ENCODE results near the gene SCCPDH. TPM values are rescaled to one million over a fixed set of nuclear protein-coding genes. Genes with fewer than 3 reads are reported as not detected.

Gene SCCPDH
- total and polyA plus RNA-seq, 7 donors = 16.6 to 44.9 (median 26.0) TPM

DNA sequence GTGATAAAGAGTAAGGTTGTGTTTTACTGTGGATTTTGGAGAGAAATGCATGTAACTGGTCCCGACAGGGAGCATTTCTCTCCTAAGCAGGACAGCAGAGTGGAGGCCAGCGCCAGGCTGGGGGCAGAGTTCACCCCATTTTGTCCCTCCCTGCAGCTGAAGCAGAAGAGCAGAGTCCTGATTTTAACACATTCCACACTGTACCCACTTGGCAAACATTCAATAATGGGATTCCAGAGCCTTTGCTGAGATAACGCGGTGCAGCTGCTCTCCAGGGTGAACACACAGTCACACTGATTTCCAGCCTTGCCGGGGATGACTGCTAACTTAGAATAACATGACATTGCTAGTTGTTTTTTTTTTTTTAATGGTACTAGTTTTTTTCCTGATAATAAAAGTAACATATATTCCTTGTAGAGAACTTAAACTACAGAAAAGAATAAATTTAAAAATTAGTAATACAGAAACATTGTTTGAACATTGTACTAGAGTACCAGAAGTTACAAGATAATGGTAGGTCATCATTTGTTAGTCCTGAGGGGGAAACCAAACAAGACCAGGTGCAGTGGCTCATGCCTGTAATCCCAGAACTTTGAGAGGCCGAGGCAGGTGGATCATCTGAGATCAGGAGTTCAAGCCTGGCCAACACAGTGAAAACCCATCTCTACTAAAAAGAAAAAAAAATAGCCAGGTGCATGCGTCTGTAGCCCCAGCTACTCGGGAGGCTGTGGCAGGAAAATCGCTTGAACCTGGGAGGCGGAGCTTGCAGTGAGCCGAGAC, 77.2 kb downstream of the SCCPDH start:
- Histone ChIP-seq H3K4me3 (no peak overlapping the region), H3K9me3 (no peaks in the 10 kb centered on the region), H3K4me1 (no peaks in the 10 kb centered on the region), H3K27me3 (peaks cover 0 to 13% (median 0%) of the 10 kb centered on the region in 3 donors), H3K36me3 (no peaks in the 10 kb centered on the region), H3K27ac (no peak overlapping the region)
- intact Hi-C loops (cut with DNase I) = no loop called here
- 50 to 82% methylated on average over 11 of the region's 11 CpGs for WGBS, 2 donors
- DNase-seq = no peak
- TF ChIP-seq EP300 (IDR thresholded peaks at IDR 0.05) (no peak), POLR2AphosphoS5 (IDR thresholded peaks at IDR 0.05) (no peak), POLR2A (IDR thresholded peaks at IDR 0.05) (no peak)
- TF ChIP-seq, protein P1, sequence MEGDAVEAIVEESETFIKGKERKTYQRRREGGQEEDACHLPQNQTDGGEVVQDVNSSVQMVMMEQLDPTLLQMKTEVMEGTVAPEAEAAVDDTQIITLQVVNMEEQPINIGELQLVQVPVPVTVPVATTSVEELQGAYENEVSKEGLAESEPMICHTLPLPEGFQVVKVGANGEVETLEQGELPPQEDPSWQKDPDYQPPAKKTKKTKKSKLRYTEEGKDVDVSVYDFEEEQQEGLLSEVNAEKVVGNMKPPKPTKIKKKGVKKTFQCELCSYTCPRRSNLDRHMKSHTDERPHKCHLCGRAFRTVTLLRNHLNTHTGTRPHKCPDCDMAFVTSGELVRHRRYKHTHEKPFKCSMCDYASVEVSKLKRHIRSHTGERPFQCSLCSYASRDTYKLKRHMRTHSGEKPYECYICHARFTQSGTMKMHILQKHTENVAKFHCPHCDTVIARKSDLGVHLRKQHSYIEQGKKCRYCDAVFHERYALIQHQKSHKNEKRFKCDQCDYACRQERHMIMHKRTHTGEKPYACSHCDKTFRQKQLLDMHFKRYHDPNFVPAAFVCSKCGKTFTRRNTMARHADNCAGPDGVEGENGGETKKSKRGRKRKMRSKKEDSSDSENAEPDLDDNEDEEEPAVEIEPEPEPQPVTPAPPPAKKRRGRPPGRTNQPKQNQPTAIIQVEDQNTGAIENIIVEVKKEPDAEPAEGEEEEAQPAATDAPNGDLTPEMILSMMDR (IDR thresholded peaks at IDR 0.05) = no peak

DNA sequence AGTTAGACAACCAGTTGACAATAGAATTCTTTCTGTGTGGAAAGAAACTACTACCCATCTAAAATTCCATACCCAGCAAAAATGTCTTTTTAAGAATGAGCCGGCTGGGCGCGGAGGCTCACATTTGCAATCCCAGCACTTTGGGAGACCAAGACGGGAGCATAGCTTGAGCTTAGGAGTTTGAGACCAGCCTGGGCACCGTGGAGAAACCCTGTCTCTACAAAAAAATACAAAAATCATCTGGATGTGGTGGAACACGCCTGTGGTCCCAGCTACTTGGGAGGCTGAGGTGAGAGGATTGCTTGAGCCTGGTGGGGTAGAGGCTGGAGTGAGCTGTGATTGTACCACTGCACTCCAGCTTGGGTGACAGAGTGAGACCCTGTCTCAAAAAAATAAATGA, 79.2 kb downstream of the SCCPDH start:
- Histone ChIP-seq H3K36me3 (no peaks in the 10 kb centered on the region), H3K4me1 (no peaks in the 10 kb centered on the region), H3K9me3 (no peaks in the 10 kb centered on the region), H3K4me3 (no peak overlapping the region), H3K27me3 (peaks cover 0 to 6% (median 0%) of the 10 kb centered on the region in 3 donors), H3K27ac (no peak overlapping the region)
- intact Hi-C loops (cut with DNase I) = no loop called here
- no peak for TF ChIP-seq EP300 (IDR thresholded peaks at IDR 0.05)
- no peak for TF ChIP-seq POLR2AphosphoS5 (IDR thresholded peaks at IDR 0.05)
- TF ChIP-seq POLR2A (IDR thresholded peaks at IDR 0.05) = no peak
- no peak for DNase-seq
- 95% methylated on average over 6 of the region's 6 CpGs for WGBS, 2 donors

DNA sequence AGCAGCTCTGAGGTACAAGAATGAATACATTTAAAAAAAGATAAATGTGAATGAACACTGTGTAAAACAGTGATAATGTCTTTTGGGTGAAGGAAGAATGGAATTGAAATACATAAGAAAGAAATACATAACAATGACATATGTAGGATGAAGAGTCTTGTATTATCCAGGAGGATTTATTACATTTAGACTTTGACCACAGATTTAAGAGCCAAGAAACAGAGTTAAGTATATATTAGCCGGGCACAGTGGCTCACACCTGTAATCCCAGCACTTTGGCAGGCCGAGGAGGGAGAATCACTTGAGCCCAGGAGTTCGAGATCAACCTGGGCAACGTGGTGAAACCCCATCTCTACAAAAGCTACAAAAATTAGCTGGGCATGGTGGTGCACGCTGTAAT, 79.7 kb downstream of the SCCPDH start:
- intact Hi-C loops (cut with DNase I) = no loop called here
- no peaks in the 10 kb centered on the region for H3K9me3 ChIP-seq
- H3K4me3 ChIP-seq = no peak overlapping the region
- no peaks in the 10 kb centered on the region for H3K4me1 ChIP-seq
- peaks cover 0 to 6% (median 0%) of the 10 kb centered on the region in 3 donors for H3K27me3 ChIP-seq
- no peak for DNase-seq
- H3K27ac ChIP-seq = no peak overlapping the region
- TF ChIP-seq POLR2AphosphoS5 (IDR thresholded peaks at IDR 0.05) (no peak), EP300 (IDR thresholded peaks at IDR 0.05) (no peak), POLR2A (IDR thresholded peaks at IDR 0.05) (no peak)
- TF ChIP-seq, protein P1 (IDR thresholded peaks at IDR 0.05) = no peak
- no peaks in the 10 kb centered on the region for H3K36me3 ChIP-seq
- WGBS, 2 donors = 32 to 80% methylated on average over 5 of the region's 5 CpGs

DNA sequence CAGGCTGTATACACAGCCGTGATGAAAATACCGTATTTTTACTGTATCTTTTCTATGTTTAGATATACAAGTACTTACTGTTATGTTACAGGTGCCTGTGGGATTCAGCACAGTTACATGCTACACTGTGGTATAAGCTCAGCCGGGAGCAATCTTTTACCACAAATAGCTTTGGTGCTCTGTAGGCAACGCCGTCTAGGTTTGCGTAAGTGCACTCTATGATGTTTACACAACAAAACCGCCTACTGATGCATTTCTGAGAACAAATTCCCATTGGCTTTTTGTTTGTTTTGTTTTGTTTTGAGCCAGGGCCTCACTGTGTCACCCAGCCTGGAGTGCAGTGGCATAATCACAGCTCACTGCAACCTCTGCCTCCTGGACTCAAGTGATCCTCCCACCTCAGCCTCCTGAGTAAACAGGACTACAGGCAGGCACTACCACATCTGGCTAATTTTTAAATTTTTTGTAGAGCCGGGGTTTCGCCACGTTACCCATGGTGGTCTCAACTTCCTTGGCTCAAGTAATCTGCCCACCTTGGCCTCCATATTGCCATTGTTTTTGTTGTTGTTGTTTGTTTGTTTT, 81.0 kb downstream of the SCCPDH start:
- H3K36me3 ChIP-seq = no peaks in the 10 kb centered on the region
- H3K27me3 ChIP-seq = peaks cover 0 to 3% (median 0%) of the 10 kb centered on the region in 3 donors
- DNase-seq = no peak
- TF ChIP-seq POLR2AphosphoS5 (IDR thresholded peaks at IDR 0.05) (no peak), EP300 (IDR thresholded peaks at IDR 0.05) (no peak), POLR2A (IDR thresholded peaks at IDR 0.05) (no peak)
- TF ChIP-seq, protein P1 (IDR thresholded peaks at IDR 0.05) = no peak
- intact Hi-C loops (cut with DNase I) = no loop called here
- no peaks in the 10 kb centered on the region for H3K9me3 ChIP-seq
- H3K4me1 ChIP-seq = no peaks in the 10 kb centered on the region
- H3K27ac ChIP-seq = no peak overlapping the region
- 79 to 82% methylated on average over 10 of the region's 10 CpGs for WGBS, 2 donors
- H3K4me3 ChIP-seq = no peak overlapping the region

DNA sequence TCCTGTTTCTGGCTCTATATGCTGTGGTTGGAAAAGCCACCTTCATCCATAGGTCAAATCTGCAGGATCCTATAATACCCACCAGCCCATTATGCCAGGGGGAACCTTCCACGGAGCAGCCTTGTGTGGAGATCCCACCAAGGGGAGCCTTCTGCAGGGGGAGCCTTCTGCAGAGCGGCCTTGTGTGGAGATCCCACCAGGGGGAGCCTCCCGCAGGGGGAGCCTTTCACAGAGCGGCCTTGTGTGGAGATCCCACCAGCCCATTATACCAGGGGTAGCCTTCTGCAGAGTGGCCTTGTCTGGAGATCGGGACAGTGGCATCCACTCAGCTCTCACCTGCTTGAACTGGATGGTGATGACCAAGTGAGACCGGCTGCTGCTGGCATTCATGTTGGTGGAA, 85.3 kb downstream of the SCCPDH start:
- TF ChIP-seq POLR2AphosphoS5 (IDR thresholded peaks at IDR 0.05) = no peak
- no peaks in the 10 kb centered on the region for H3K4me1 ChIP-seq
- WGBS, 2 donors = 96 to 97% methylated on average over 6 of the region's 6 CpGs

More for the DNA sequence above, 85.3 kb downstream of the SCCPDH start:
- no peak for DNase-seq
- no peaks in the 10 kb centered on the region for H3K27me3 ChIP-seq
- H3K4me3 ChIP-seq = no peak overlapping the region
- no peaks in the 10 kb centered on the region for H3K9me3 ChIP-seq
- no peak overlapping the region for H3K27ac ChIP-seq
- intact Hi-C loops (cut with DNase I) = no loop called here
- H3K36me3 ChIP-seq = no peaks in the 10 kb centered on the region

Measured in sigmoid colon (tissue), 7 donors.